Measurements from ENCODE around the gene SSBP3.

Gene SSBP3

GRCh38 chr1:54335011-54335754 is 71.0 kb downstream of the SSBP3 start:
- no peak for DNase-seq (ENCODE audit: extremely low read depth in 1 of 2, low read depth in 1 of 2)

GRCh38 chr1:54332781-54333585 is 73.2 kb downstream of the SSBP3 start:
- no peak for DNase-seq (ENCODE audit: extremely low read depth in 1 of 2, low read depth in 1 of 2)

GRCh38 chr1:54331843-54332463 is 74.2 kb downstream of the SSBP3 start:
- DNase-seq (ENCODE audit: extremely low read depth in 1 of 2, low read depth in 1 of 2) = no peak

- DNase-seq (ENCODE audit: extremely low read depth in 1 of 2, low read depth in 1 of 2) = no peak
Measured at GRCh38 chr1:54331091-54331772, 75.0 kb downstream of the SSBP3 start.

- DNase-seq (ENCODE audit: extremely low read depth in 1 of 2, low read depth in 1 of 2) = no peak
Measured at GRCh38 chr1:54329312-54330003, 76.7 kb downstream of the SSBP3 start.

GRCh38 chr1:54328066-54328636 is 78.0 kb downstream of the SSBP3 start:
- no peak for DNase-seq (ENCODE audit: extremely low read depth in 1 of 2, low read depth in 1 of 2)

GRCh38 chr1:54327386-54328065 is 78.7 kb downstream of the SSBP3 start:
- DNase-seq (ENCODE audit: extremely low read depth in 1 of 2, low read depth in 1 of 2) = no peak

- DNase-seq (ENCODE audit: extremely low read depth in 1 of 2, low read depth in 1 of 2) = no peak
Measured at GRCh38 chr1:54326543-54327385, 79.4 kb downstream of the SSBP3 start.

- no peak for DNase-seq (ENCODE audit: extremely low read depth in 1 of 2, low read depth in 1 of 2)
Measured at GRCh38 chr1:54325703-54326461, 80.3 kb downstream of the SSBP3 start.

- DNase-seq (ENCODE audit: extremely low read depth in 1 of 2, low read depth in 1 of 2) = no peak
Measured at GRCh38 chr1:54325284-54325683, 80.9 kb downstream of the SSBP3 start.

- no peak for DNase-seq (ENCODE audit: extremely low read depth in 1 of 2, low read depth in 1 of 2)
Measured at GRCh38 chr1:54324251-54325140, 81.7 kb downstream of the SSBP3 start.

GRCh38 chr1:54323921-54324250 is 82.3 kb downstream of the SSBP3 start:
- DNase-seq (ENCODE audit: extremely low read depth in 1 of 2, low read depth in 1 of 2) = no peak

GRCh38 chr1:54323324-54323739 is 82.9 kb downstream of the SSBP3 start:
- no peak for DNase-seq (ENCODE audit: extremely low read depth in 1 of 2, low read depth in 1 of 2)

- no peak for DNase-seq (ENCODE audit: extremely low read depth in 1 of 2, low read depth in 1 of 2)
Measured at GRCh38 chr1:54318246-54318814, 87.9 kb downstream of the SSBP3 start.

GRCh38 chr1:54317084-54317483 is 89.1 kb downstream of the SSBP3 start:
- no peak for DNase-seq (ENCODE audit: extremely low read depth in 1 of 2, low read depth in 1 of 2)

- DNase-seq (ENCODE audit: extremely low read depth in 1 of 2, low read depth in 1 of 2) = no peak
Measured at GRCh38 chr1:54315099-54315498, 91.1 kb downstream of the SSBP3 start.

GRCh38 chr1:54314696-54315095 is 91.5 kb downstream of the SSBP3 start:
- no peak for DNase-seq (ENCODE audit: extremely low read depth in 1 of 2, low read depth in 1 of 2)

Data from stimulated activated CD8-positive, alpha-beta memory T cell treated with anti-CD3 and anti-CD28 coated beads, Interleukin-7, amount 100 ng/mL, for 48 hours (primary cell).